Gastroesophageal sphincter (tissue), 4 donors: Measurements from ENCODE around the gene MED25. TPM values are rescaled to one million over a fixed set of nuclear protein-coding genes. Genes with fewer than 3 reads are reported as not detected.
"Not testable (repeated sequence)": the region's sequence is repeated elsewhere in the genome, so short reads cannot be mapped to it uniquely, and the experiment has no call there.

Experiments
- ATAC-seq: fragments of 150-250 bp; one replicate; pipeline ENCODE4 v1.9.1; 2016; ENCODE audit warnings: mild to moderate bottlenecking, moderate library complexity
- H3K27ac ChIP-seq, 4 donors: fragments of 200-600 bp; sonication (generic) in 3 of 4; 1 replicate in 3 of 4; 2 replicates in 1 of 4; pipeline ENCODE4 v1.5.1; 2016 to 2019
- H3K27me3 ChIP-seq: fragments of 200-600 bp; sonication (generic); one replicate; pipeline ENCODE4 v1.5.1; 2019
- H3K36me3 ChIP-seq, 2 donors: fragments of 200-600 bp; sonication (generic); one replicate each; pipeline ENCODE4 v1.5.1; 2019; ENCODE audit warnings: control low read depth in 1 of 2
- H3K4me1 ChIP-seq, 3 donors: fragments of 200-600 bp; sonication (generic); 1 replicate in 2 of 3; 2 replicates in 1 of 3; pipeline ENCODE4 v1.5.1; 2016 to 2019; ENCODE audit warnings: control low read depth in 2 of 3
- H3K4me3 ChIP-seq, 2 donors: fragments of 200-600 bp; sonication (generic); one replicate each; pipeline ENCODE4 v1.5.1; 2019; ENCODE audit warnings: mild to moderate bottlenecking in 1 of 2, moderate library complexity in 1 of 2
- H3K9me3 ChIP-seq, 3 donors: fragments of 200-600 bp; sonication (generic); one replicate each; pipeline ENCODE4 v1.5.1; 2017 to 2019; ENCODE audit warnings: control low read depth in 2 of 3
- CTCF ChIP-seq, 4 experiments: fragments of 200-600 bp in 2 of 4; fragments of 450-650 bp in 2 of 4; sonication (generic) in 1 of 4; IDR thresholded peaks; one replicate each; pipeline ENCODE4 v1.5.1; 2017 to 2019; ENCODE audit warnings: antibody characterized with exemption in 4 of 4, mild to moderate bottlenecking in 2 of 4, moderate library complexity in 2 of 4
- EP300 ChIP-seq: sonication (generic); formaldehyde crosslinking; IDR thresholded peaks from one replicate; pipeline ENCODE4 v1.6.1; 2017; ENCODE audit warnings: antibody characterized with exemption, mild to moderate bottlenecking
- POLR2A ChIP-seq, 2 donors: fragments of 450-650 bp; IDR thresholded peaks; one replicate each; pipeline ENCODE4 v1.6.1; 2017; ENCODE audit warnings: antibody characterized with exemption in 2 of 2, mild to moderate bottlenecking in 2 of 2, moderate library complexity in 1 of 2
- POLR2AphosphoS5 ChIP-seq: sonication (generic); formaldehyde crosslinking; IDR thresholded peaks from one replicate; pipeline ENCODE4 v1.6.1; 2017; ENCODE audit warnings: antibody characterized with exemption
- WGBS, 2 donors: methylation state at CpG; one replicate each; pipeline ENCODE4 v1.1.5; 2018; ENCODE audit warnings: low coverage in 1 of 2; 5-methylcytosine and 5-hydroxymethylcytosine counted together
- total RNA-seq, 4 donors: library from RNA; depleted of rRNA; stranded (reverse); fragments of >200 nt; gene quantifications; one replicate each; pipeline ENCODE4 v1.1.0, GENCODE V29; 2016

The MED25 gene
- total RNA-seq, 4 donors from 2014 or later, result 26.7 to 36.1 (median 28.7) TPM

- Histone ChIP-seq H3K9me3 (no peaks in the 10 kb centered on the region), H3K4me3 (peak overlapping the region in 1 of 2 donors; percentile 67), H3K27ac (peak overlapping the region; percentile 87 to 92 (median 90)), H3K4me1 (peaks cover 0 to 54% (median 12%) of the 10 kb centered on the region in 3 donors), H3K27me3 (no peaks in the 10 kb centered on the region), H3K36me3 (no peaks in the 10 kb centered on the region)
- TF ChIP-seq POLR2A (IDR thresholded peaks at IDR 0.05) (no peak), EP300 (no peak), POLR2AphosphoS5 (no peak), CTCF (IDR thresholded peaks at IDR 0.05) (no peak)
- ATAC-seq, result no peak
- WGBS, 2 donors, result 20% methylated on average over 1 of the region's 1 CpG; no CpG with 5 or more reads in 1 of the 2 donors
Observed at GRCh38 chr19:49814010-49814409, 4.1 kb upstream of the MED25 start.

GRCh38 chr19:49816590-49816989 lies 1.5 kb upstream of the MED25 start:
- H3K36me3 ChIP-seq, result peaks cover 0 to 11% of the 10 kb centered on the region in 2 donors
- peak overlapping the region in 1 of 2 donors; percentile 87 for H3K4me3 ChIP-seq
- no peaks in the 10 kb centered on the region for H3K27me3 ChIP-seq
- ATAC-seq, result no peak
- no peaks in the 10 kb centered on the region for H3K9me3 ChIP-seq
- peak overlapping the region; percentile 40 to 98 (median 94) for H3K27ac ChIP-seq
- peaks cover 0 to 52% (median 10%) of the 10 kb centered on the region in 3 donors for H3K4me1 ChIP-seq
- 52 to 92% methylated on average over 2 to 5 of the region's 14 CpGs for WGBS, 2 donors
- TF ChIP-seq POLR2AphosphoS5 (no peak), EP300 (no peak), POLR2A (IDR thresholded peaks at IDR 0.05) (no peak)

- peaks cover 0 to 22% of the 10 kb centered on the region in 2 donors for H3K36me3 ChIP-seq
- H3K4me1 ChIP-seq, result peaks cover 0 to 37% (median 10%) of the 10 kb centered on the region in 3 donors
- no peak for TF ChIP-seq POLR2A (IDR thresholded peaks at IDR 0.05)
- no peak for TF ChIP-seq EP300
- TF ChIP-seq POLR2AphosphoS5, result no peak
- TF ChIP-seq CTCF (IDR thresholded peaks at IDR 0.05), result no peak
- no peaks in the 10 kb centered on the region for H3K9me3 ChIP-seq
- H3K4me3 ChIP-seq, result peak overlapping the region; percentile 61 to 87
- ATAC-seq, result no peak
- peak overlapping the region; percentile 83 to 98 (median 94) for H3K27ac ChIP-seq
- 20% methylated on average over 1 to 5 of the region's 16 CpGs for WGBS, 2 donors
- no peaks in the 10 kb centered on the region for H3K27me3 ChIP-seq
Observed at GRCh38 chr19:49818649-49819370, 721 bp downstream of the MED25 start.

- not testable (repeated sequence) for H3K27ac ChIP-seq, H3K27me3 ChIP-seq, ATAC-seq, H3K9me3 ChIP-seq
- Histone ChIP-seq H3K4me1 (peaks cover 0 to 30% (median 10%) of the 10 kb centered on the region in 3 donors), H3K36me3 (peaks cover 0 to 30% of the 10 kb centered on the region in 2 donors), H3K4me3 (peak overlapping the region in 1 of 2 donors; percentile 87)
- 62 to 67% methylated on average over 2 to 7 of the region's 7 CpGs for WGBS, 2 donors
Observed at GRCh38 chr19:49819452-49820115, 1.5 kb downstream of the MED25 start.

- 67% methylated on average over 3 to 6 of the region's 10 CpGs for WGBS, 2 donors
- no peak overlapping the region for H3K27ac ChIP-seq
- TF ChIP-seq EP300, result no peak
- TF ChIP-seq POLR2A (IDR thresholded peaks at IDR 0.05), result no peak
- peaks cover 0 to 33% of the 10 kb centered on the region in 2 donors for H3K36me3 ChIP-seq
- H3K27me3 ChIP-seq, result no peaks in the 10 kb centered on the region
- H3K9me3 ChIP-seq, result no peaks in the 10 kb centered on the region
- no peak for ATAC-seq
- no peak overlapping the region for H3K4me3 ChIP-seq
- peaks cover 0 to 30% (median 10%) of the 10 kb centered on the region in 3 donors for H3K4me1 ChIP-seq
Observed at GRCh38 chr19:49820125-49820524, 2.0 kb downstream of the MED25 start.

- Histone ChIP-seq H3K4me3 (no peak overlapping the region), H3K36me3 (peaks cover 0 to 53% of the 10 kb centered on the region in 2 donors), H3K27me3 (no peaks in the 10 kb centered on the region), H3K9me3 (no peaks in the 10 kb centered on the region), H3K27ac (no peak overlapping the region), H3K4me1 (peaks cover 0 to 20% (median 7%) of the 10 kb centered on the region in 3 donors)
- WGBS, 2 donors, result 93 to 100% methylated on average over 2 to 10 of the region's 12 CpGs
- ATAC-seq, result no peak
- TF ChIP-seq EP300, result no peak
- TF ChIP-seq POLR2A (IDR thresholded peaks at IDR 0.05), result no peak
- no peak for TF ChIP-seq POLR2AphosphoS5
- no peak for TF ChIP-seq CTCF (IDR thresholded peaks at IDR 0.05)
Observed at GRCh38 chr19:49823472-49823871, 5.4 kb downstream of the MED25 start.
